ENCODE data around the gene RFPL2.
"Not testable (repeated sequence)": the region's sequence is repeated elsewhere in the genome, so short reads cannot be mapped to it uniquely, and the experiment has no call there.

Gene RFPL2

GRCh38 chr22:32164075-32164860, 40.6 kb downstream of the RFPL2 start:
- DNase-seq (ENCODE audit: low spot score): no peak

GRCh38 chr22:32160411-32160810, 44.5 kb downstream of the RFPL2 start:
- DNase-seq (ENCODE audit: low spot score): not testable (repeated sequence)

GRCh38 chr22:32158712-32159533, 46.0 kb downstream of the RFPL2 start, which contains the start of gene C22orf42:
Gene C22orf42, minus strand, starts transcription at chr22:32159303. Its CDS starts 88 bp downstream, at chr22:32159215.
- no peak for DNase-seq (ENCODE audit: low spot score)

GRCh38 chr22:32157632-32158031, 47.2 kb downstream of the RFPL2 start:
- DNase-seq (ENCODE audit: low spot score): not testable (repeated sequence)

- not testable (repeated sequence) for DNase-seq (ENCODE audit: low spot score)
Observed at GRCh38 chr22:32154727-32155126, 50.1 kb downstream of the RFPL2 start.

GRCh38 chr22:32151641-32152040, 53.2 kb downstream of the RFPL2 start:
- not testable (repeated sequence) for DNase-seq (ENCODE audit: low spot score)

GRCh38 chr22:32150647-32151046, 54.2 kb downstream of the RFPL2 start:
- not testable (repeated sequence) for DNase-seq (ENCODE audit: low spot score)

- DNase-seq (ENCODE audit: low spot score): not testable (repeated sequence)
Observed at GRCh38 chr22:32148372-32148771, 56.5 kb downstream of the RFPL2 start.

- not testable (repeated sequence) for DNase-seq (ENCODE audit: low spot score)
Observed at GRCh38 chr22:32147128-32147527, 57.7 kb downstream of the RFPL2 start.

- no peak for DNase-seq (ENCODE audit: low spot score)
Observed at GRCh38 chr22:32144496-32145274, 60.2 kb downstream of the RFPL2 start.

GRCh38 chr22:32142600-32142999, 62.3 kb downstream of the RFPL2 start:
- DNase-seq (ENCODE audit: low spot score): no peak

GRCh38 chr22:32140688-32141087, 64.2 kb downstream of the RFPL2 start:
- not testable (repeated sequence) for DNase-seq (ENCODE audit: low spot score)

Data from hepatic stellate cell (primary cell).